Fibroblast of mammary gland (primary cell): ENCODE measurements around the gene SUGCT.

Experiments used
- DNase-seq: peaks from one replicate; pipeline ENCODE4 v3.0.0-alpha.2; 2010; ENCODE audit warnings: low read depth
- H3K4me3 ChIP-seq: 2 replicates; pipeline ENCODE4 v1.5.1; 2011; ENCODE audit warnings: low read depth, mild to moderate bottlenecking, low read length, moderate library complexity; ENCODE audit not compliant: control insufficient read depth
- CTCF ChIP-seq: conservative IDR thresholded peaks from 2 replicates; pipeline ENCODE4 v1.5.1; 2011; ENCODE audit warnings: low read depth, low read length, inconsistent platforms; ENCODE audit not compliant: control insufficient read depth, insufficient read depth

SUGCT gene

GRCh38 chr7:40331915-40332314 lies 197.1 kb downstream of the SUGCT start:
- DNase-seq = no peak

GRCh38 chr7:40332516-40332915 lies 197.7 kb downstream of the SUGCT start:
- no peak for DNase-seq
- no peak for TF ChIP-seq CTCF
- no peak overlapping the region for H3K4me3 ChIP-seq

More at GRCh38 chr7:40331915-40332314, 197.1 kb downstream of the SUGCT start:
- TF ChIP-seq CTCF = no peak
- no peak overlapping the region for H3K4me3 ChIP-seq

GRCh38 chr7:40341836-40342235 lies 207.0 kb downstream of the SUGCT start:
- no peak overlapping the region for H3K4me3 ChIP-seq
- TF ChIP-seq CTCF = no peak
- DNase-seq = no peak

GRCh38 chr7:40346554-40346953 lies 211.7 kb downstream of the SUGCT start:
- no peak for DNase-seq
- no peak overlapping the region for H3K4me3 ChIP-seq
- TF ChIP-seq CTCF = no peak

- no peak for DNase-seq
- TF ChIP-seq CTCF = no peak
- no peak overlapping the region for H3K4me3 ChIP-seq
Measured at GRCh38 chr7:40348126-40348728, 213.4 kb downstream of the SUGCT start.

GRCh38 chr7:40350100-40350499 lies 215.3 kb downstream of the SUGCT start:
- H3K4me3 ChIP-seq = no peak overlapping the region
- DNase-seq = no peak
- TF ChIP-seq CTCF = no peak

GRCh38 chr7:40354711-40355110 lies 219.9 kb downstream of the SUGCT start:
- TF ChIP-seq CTCF = no peak
- no peak for DNase-seq
- no peak overlapping the region for H3K4me3 ChIP-seq
